ENCODE results near the gene SHOX. TPM values are rescaled to one million over a fixed set of nuclear protein-coding genes. Genes with fewer than 3 reads are reported as not detected.

SHOX gene
- total and polyA plus RNA-seq, 2 experiments from 2014 or later, result not detected

GRCh38 chrX:689983-690382 is 59.4 kb downstream of the SHOX start:
- DNase-seq (ENCODE audit: low read depth in 1 of 2, low spot score in 1 of 2), result no peak
- Histone ChIP-seq H3K27ac (no peak overlapping the region), H3K4me1 (ENCODE audit: low read depth) (no peaks in the 10 kb centered on the region), H3K4me3 (no peak overlapping the region), H3K36me3 (no peaks in the 10 kb centered on the region), H3K27me3 (no peaks in the 10 kb centered on the region), H3K9me3 (ENCODE audit: low read depth) (no peaks in the 10 kb centered on the region)
- TF ChIP-seq, protein P1, sequence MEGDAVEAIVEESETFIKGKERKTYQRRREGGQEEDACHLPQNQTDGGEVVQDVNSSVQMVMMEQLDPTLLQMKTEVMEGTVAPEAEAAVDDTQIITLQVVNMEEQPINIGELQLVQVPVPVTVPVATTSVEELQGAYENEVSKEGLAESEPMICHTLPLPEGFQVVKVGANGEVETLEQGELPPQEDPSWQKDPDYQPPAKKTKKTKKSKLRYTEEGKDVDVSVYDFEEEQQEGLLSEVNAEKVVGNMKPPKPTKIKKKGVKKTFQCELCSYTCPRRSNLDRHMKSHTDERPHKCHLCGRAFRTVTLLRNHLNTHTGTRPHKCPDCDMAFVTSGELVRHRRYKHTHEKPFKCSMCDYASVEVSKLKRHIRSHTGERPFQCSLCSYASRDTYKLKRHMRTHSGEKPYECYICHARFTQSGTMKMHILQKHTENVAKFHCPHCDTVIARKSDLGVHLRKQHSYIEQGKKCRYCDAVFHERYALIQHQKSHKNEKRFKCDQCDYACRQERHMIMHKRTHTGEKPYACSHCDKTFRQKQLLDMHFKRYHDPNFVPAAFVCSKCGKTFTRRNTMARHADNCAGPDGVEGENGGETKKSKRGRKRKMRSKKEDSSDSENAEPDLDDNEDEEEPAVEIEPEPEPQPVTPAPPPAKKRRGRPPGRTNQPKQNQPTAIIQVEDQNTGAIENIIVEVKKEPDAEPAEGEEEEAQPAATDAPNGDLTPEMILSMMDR (IDR thresholded peaks at IDR 0.05; ENCODE audit: low read depth, low read length), result no peak

DNA sequence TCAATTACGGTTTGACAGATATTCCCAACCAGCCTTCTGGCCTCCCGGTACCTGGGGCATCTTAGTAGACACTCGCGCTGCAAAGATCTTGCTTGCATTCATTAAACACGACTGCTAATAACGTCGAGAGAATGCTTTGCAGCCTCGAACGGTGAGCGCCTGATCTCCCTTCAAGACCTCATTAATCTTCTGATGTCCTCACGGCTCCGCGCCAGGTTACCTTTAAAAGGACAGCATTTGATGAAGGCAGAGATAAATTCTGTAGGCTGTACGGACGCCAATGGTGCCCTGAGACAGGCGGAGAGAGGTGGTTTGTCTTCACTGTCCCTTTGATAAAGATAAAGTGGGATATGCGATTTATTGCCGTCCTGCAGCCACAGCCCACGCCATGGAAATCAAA is 64.2 kb downstream of the SHOX start:
- Histone ChIP-seq H3K27ac (no peak overlapping the region), H3K27me3 (no peaks in the 10 kb centered on the region), H3K4me1 (ENCODE audit: low read depth) (no peaks in the 10 kb centered on the region), H3K36me3 (no peaks in the 10 kb centered on the region), H3K4me3 (no peak overlapping the region), H3K9me3 (ENCODE audit: low read depth) (no peaks in the 10 kb centered on the region)
- DNase-seq (ENCODE audit: low read depth in 1 of 2, low spot score in 1 of 2), result no peak
- TF ChIP-seq, protein P1 (IDR thresholded peaks at IDR 0.05; ENCODE audit: low read depth, low read length), result no peak

DNA sequence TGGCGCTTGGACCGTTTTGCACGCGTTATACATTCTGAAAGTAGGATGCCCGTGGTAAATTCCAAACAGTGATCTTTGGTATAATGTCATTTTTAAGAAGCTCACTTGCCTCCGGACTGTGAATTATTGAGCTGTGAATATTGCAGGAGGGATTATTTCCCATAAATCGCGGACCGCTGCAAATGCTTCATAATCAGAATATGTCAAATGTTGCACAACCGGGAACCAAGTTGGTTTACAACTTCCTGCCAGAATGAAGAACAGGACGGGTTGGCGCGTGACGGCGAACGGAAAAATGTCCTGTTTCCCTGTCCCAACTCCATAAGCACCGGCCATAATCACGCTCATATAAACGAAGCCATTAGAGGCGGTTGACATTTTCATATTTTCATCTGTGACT is 67.6 kb downstream of the SHOX start:
- Histone ChIP-seq H3K4me3 (no peak overlapping the region), H3K27me3 (no peaks in the 10 kb centered on the region), H3K27ac (no peak overlapping the region), H3K36me3 (no peaks in the 10 kb centered on the region), H3K9me3 (ENCODE audit: low read depth) (no peaks in the 10 kb centered on the region), H3K4me1 (ENCODE audit: low read depth) (no peaks in the 10 kb centered on the region)
- TF ChIP-seq, protein P1 (IDR thresholded peaks at IDR 0.05; ENCODE audit: low read depth, low read length), result no peak
- DNase-seq (ENCODE audit: low read depth in 1 of 2, low spot score in 1 of 2), result no peak

DNA sequence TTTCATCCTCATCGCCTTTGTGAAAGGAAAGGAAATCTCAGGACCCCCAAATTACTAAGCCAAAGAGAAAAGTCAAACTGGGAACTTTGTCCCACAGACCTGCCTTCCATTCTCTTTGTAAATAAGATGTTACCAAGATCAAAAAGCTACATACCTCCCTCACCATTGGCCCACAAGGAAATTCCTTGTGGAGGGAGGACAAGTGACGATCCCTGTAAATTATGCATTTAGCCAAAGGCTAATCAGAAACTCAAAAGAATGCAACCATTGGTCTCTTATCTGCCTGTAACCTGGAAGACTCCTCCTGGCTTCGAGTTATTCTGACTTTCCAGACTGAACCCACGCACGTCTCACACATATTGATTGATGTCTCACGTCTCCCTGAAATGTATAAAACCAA is 70.3 kb downstream of the SHOX start:
- Histone ChIP-seq H3K4me1 (ENCODE audit: low read depth) (no peaks in the 10 kb centered on the region), H3K36me3 (no peaks in the 10 kb centered on the region), H3K27me3 (no peaks in the 10 kb centered on the region), H3K27ac (no peak overlapping the region), H3K4me3 (no peak overlapping the region), H3K9me3 (ENCODE audit: low read depth) (no peaks in the 10 kb centered on the region)
- no peak for DNase-seq (ENCODE audit: low read depth in 1 of 2, low spot score in 1 of 2)
- TF ChIP-seq, protein P1 (IDR thresholded peaks at IDR 0.05; ENCODE audit: low read depth, low read length), result no peak

DNA sequence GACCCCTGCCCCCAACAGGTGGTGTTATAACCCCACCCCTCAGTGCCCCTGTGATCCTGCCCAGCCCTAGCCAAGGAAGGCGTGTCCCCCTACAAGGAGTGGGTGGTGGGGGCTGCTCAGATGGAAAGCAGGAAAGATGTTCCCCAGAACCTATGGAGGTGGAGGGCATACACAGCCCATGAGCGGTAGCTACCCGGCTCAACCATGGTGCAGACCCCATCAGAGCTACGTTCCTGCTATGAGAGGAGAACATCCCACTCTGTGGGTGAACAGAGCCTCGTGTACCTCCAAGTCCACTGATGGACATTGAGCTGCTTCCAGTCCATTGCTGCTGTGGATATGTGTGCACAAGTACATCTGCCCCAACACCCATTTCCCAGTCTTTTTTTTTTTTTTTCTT is 71.1 kb downstream of the SHOX start:
- Histone ChIP-seq H3K27ac (no peak overlapping the region), H3K4me3 (no peak overlapping the region), H3K36me3 (no peaks in the 10 kb centered on the region), H3K9me3 (ENCODE audit: low read depth) (no peaks in the 10 kb centered on the region), H3K4me1 (ENCODE audit: low read depth) (no peaks in the 10 kb centered on the region), H3K27me3 (no peaks in the 10 kb centered on the region)
- no peak for DNase-seq (ENCODE audit: low read depth in 1 of 2, low spot score in 1 of 2)
- TF ChIP-seq, protein P1 (IDR thresholded peaks at IDR 0.05; ENCODE audit: low read depth, low read length), result no peak

GRCh38 chrX:703466-703865 is 72.9 kb downstream of the SHOX start:
- no peak for DNase-seq (ENCODE audit: low read depth in 1 of 2, low spot score in 1 of 2)
- H3K27ac ChIP-seq, result no peak overlapping the region
- no peaks in the 10 kb centered on the region for H3K27me3 ChIP-seq
- no peaks in the 10 kb centered on the region for H3K4me1 ChIP-seq (ENCODE audit: low read depth)
- H3K4me3 ChIP-seq, result no peak overlapping the region
- H3K9me3 ChIP-seq (ENCODE audit: low read depth), result no peaks in the 10 kb centered on the region
- H3K36me3 ChIP-seq, result no peaks in the 10 kb centered on the region
- TF ChIP-seq, protein P1 (IDR thresholded peaks at IDR 0.05; ENCODE audit: low read depth, low read length), result no peak
